Activated gamma-delta T cell (primary cell): ENCODE data around the gene CYB5B.

Experiments used
- DNase-seq: peaks from one replicate; lab custom pipeline; 2025; lab: John Stamatoyannopoulos, UW
- total RNA-seq, 2 donors: gene quantifications; one replicate each; lab custom pipeline; 2026; lab: John Stamatoyannopoulos, UW

CYB5B gene
- 68.9 to 73.1 reads per million in 2 donors for total RNA-seq

GRCh38 chr16:69424053-69424934, at the start of gene CYB5B:
Gene CYB5B (plus strand): TSS chr16:69424619. CDS start chr16:69424684, 65 bp downstream.
- DNase-seq, result peak; percentile 40

- DNase-seq, result no peak
Observed at GRCh38 chr16:69376393-69377059, 47.9 kb upstream of the CYB5B start.

- no peak for DNase-seq
Observed at GRCh38 chr16:69378036-69378435, 46.4 kb upstream of the CYB5B start.

- DNase-seq, result no peak
Observed at GRCh38 chr16:69378760-69379159, 45.7 kb upstream of the CYB5B start.

GRCh38 chr16:69381231-69381630, 43.2 kb upstream of the CYB5B start:
- no peak for DNase-seq

GRCh38 chr16:69382421-69382820, 42.0 kb upstream of the CYB5B start:
- no peak for DNase-seq

GRCh38 chr16:69384974-69385373, 39.4 kb upstream of the CYB5B start:
- DNase-seq, result no peak

GRCh38 chr16:69386596-69386995, 37.8 kb upstream of the CYB5B start:
- no peak for DNase-seq

GRCh38 chr16:69393898-69394849, 30.2 kb upstream of the CYB5B start:
- no peak for DNase-seq

GRCh38 chr16:69395859-69396186, 28.6 kb upstream of the CYB5B start:
- DNase-seq, result no peak

GRCh38 chr16:69396187-69397061, 28.0 kb upstream of the CYB5B start:
- no peak for DNase-seq

GRCh38 chr16:69397821-69398521, 26.4 kb upstream of the CYB5B start:
- DNase-seq, result no peak

- no peak for DNase-seq
Observed at GRCh38 chr16:69399361-69399760, 25.1 kb upstream of the CYB5B start.

- no peak for DNase-seq
Observed at GRCh38 chr16:69402439-69402838, 22.0 kb upstream of the CYB5B start.

GRCh38 chr16:69404275-69404805, 20.1 kb upstream of the CYB5B start:
- DNase-seq, result no peak

- no peak for DNase-seq
Observed at GRCh38 chr16:69405326-69405725, 19.1 kb upstream of the CYB5B start.

- DNase-seq, result no peak
Observed at GRCh38 chr16:69405757-69406156, 18.7 kb upstream of the CYB5B start.

- no peak for DNase-seq
Observed at GRCh38 chr16:69406780-69407331, 17.6 kb upstream of the CYB5B start.

GRCh38 chr16:69407702-69408323, 16.6 kb upstream of the CYB5B start:
- no peak for DNase-seq
